ENCODE data around the gene TNFSF8. TPM values are rescaled to one million over a fixed set of nuclear protein-coding genes. Genes with fewer than 3 reads are reported as not detected.

Gene TNFSF8
- total RNA-seq, 1 donor from 2014 or later, result not detected

- Mint-ChIP-seq H3K36me3 (ENCODE audit: low read depth) (peaks cover 2% of the 10 kb centered on the region), H3K4me3 (ENCODE audit: unreplicated experiment) (no peak overlapping the region), H3K9me3 (ENCODE audit: low read depth) (peaks cover 6% of the 10 kb centered on the region), H3K27me3 (ENCODE audit: low read depth) (no peaks in the 10 kb centered on the region), H3K27ac (ENCODE audit: unreplicated experiment) (no peak overlapping the region), H3K4me1 (ENCODE audit: low read depth) (peaks cover 33% of the 10 kb centered on the region)
- no peak for TF ChIP-seq CTCF (IDR thresholded peaks at IDR 0.05)
- no peak for DNase-seq (ENCODE audit: low spot score)
Observed at GRCh38 chr9:114893221-114894010, 37.0 kb downstream of the TNFSF8 start.

- Mint-ChIP-seq H3K27ac (ENCODE audit: unreplicated experiment) (peak overlapping the region; percentile 37), H3K4me1 (ENCODE audit: low read depth) (peaks cover 22% of the 10 kb centered on the region), H3K36me3 (ENCODE audit: low read depth) (peaks cover 5% of the 10 kb centered on the region), H3K9me3 (ENCODE audit: low read depth) (peaks cover 23% of the 10 kb centered on the region), H3K4me3 (ENCODE audit: unreplicated experiment) (peak overlapping the region; percentile 11), H3K27me3 (ENCODE audit: low read depth) (no peaks in the 10 kb centered on the region)
- DNase-seq (ENCODE audit: low spot score), result no peak
- no peak for TF ChIP-seq CTCF (IDR thresholded peaks at IDR 0.05)
Observed at GRCh38 chr9:114889802-114890224, 40.6 kb downstream of the TNFSF8 start.

DNA sequence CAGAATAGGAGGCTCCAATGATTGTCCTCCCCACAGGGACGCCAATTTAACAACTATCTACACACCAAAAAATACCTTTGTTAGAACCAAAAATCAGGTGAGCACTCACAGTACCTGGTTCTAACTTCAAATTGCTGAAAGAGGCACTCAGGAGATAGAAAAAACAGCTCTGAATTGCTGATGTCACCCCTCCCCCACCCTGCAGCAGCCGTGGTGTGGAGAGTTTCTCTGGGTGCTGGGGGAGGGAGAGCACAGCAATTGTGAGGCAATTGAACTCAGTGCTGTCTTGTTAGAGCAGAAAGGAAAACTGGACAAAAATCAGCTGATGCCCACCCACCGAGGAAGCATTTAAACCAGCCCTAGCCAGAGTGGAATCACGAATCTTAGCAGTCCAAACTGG is 41.8 kb downstream of the TNFSF8 start:
- DNase-seq (ENCODE audit: low spot score), result no peak
- peaks cover 33% of the 10 kb centered on the region for H3K9me3 Mint-ChIP-seq (ENCODE audit: low read depth)
- peaks cover 7% of the 10 kb centered on the region for H3K36me3 Mint-ChIP-seq (ENCODE audit: low read depth)
- H3K27ac Mint-ChIP-seq (ENCODE audit: unreplicated experiment), result no peak overlapping the region
- no peaks in the 10 kb centered on the region for H3K27me3 Mint-ChIP-seq (ENCODE audit: low read depth)
- H3K4me3 Mint-ChIP-seq (ENCODE audit: unreplicated experiment), result no peak overlapping the region
- no peak for TF ChIP-seq CTCF (IDR thresholded peaks at IDR 0.05)
- peaks cover 11% of the 10 kb centered on the region for H3K4me1 Mint-ChIP-seq (ENCODE audit: low read depth)

DNA sequence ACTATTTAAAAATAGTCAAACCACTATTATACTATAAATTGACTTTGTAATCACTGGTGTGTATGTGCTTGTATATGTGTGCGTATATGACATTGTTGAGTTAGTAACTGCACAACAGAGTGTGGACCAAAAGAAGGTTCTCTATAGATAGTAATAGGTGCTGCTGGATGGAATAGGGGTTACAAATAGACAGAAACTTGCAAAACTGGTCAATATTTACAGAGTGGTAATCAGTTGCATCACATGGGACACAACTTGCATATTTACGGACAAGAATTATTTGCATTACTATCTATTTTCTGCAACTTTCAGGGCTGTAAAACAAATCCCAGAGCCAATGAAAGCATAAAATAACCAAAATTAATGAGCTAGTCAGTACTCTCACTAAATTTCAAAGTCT is 42.4 kb downstream of the TNFSF8 start:
- no peak for TF ChIP-seq CTCF (IDR thresholded peaks at IDR 0.05)

GRCh38 chr9:114884787-114885452 is 45.5 kb downstream of the TNFSF8 start:
- H3K27ac Mint-ChIP-seq (ENCODE audit: unreplicated experiment), result peak overlapping the region; percentile 36
- H3K27me3 Mint-ChIP-seq (ENCODE audit: low read depth), result no peaks in the 10 kb centered on the region
- DNase-seq (ENCODE audit: low spot score), result no peak
- H3K4me1 Mint-ChIP-seq (ENCODE audit: low read depth), result peaks cover 4% of the 10 kb centered on the region
- no peak for TF ChIP-seq CTCF (IDR thresholded peaks at IDR 0.05)
- no peak overlapping the region for H3K4me3 Mint-ChIP-seq (ENCODE audit: unreplicated experiment)
- peaks cover 28% of the 10 kb centered on the region for H3K9me3 Mint-ChIP-seq (ENCODE audit: low read depth)
- H3K36me3 Mint-ChIP-seq (ENCODE audit: low read depth), result peaks cover 6% of the 10 kb centered on the region

More for the DNA sequence above, 42.4 kb downstream of the TNFSF8 start:
- H3K27me3 Mint-ChIP-seq (ENCODE audit: low read depth), result no peaks in the 10 kb centered on the region
- peaks cover 7% of the 10 kb centered on the region for H3K36me3 Mint-ChIP-seq (ENCODE audit: low read depth)
- H3K27ac Mint-ChIP-seq (ENCODE audit: unreplicated experiment), result no peak overlapping the region
- H3K4me1 Mint-ChIP-seq (ENCODE audit: low read depth), result peaks cover 11% of the 10 kb centered on the region
- peaks cover 34% of the 10 kb centered on the region for H3K9me3 Mint-ChIP-seq (ENCODE audit: low read depth)
- H3K4me3 Mint-ChIP-seq (ENCODE audit: unreplicated experiment), result no peak overlapping the region
- no peak for DNase-seq (ENCODE audit: low spot score)

Data from chondrocyte (in vitro differentiated cells).